Astrocyte of the cerebellum (primary cell): ENCODE measurements around the gene SCP2D1.

Source experiments
- DNase-seq: peaks from one replicate; pipeline ENCODE4 v3.0.0-alpha.2; 2011; ENCODE audit warnings: low read depth
- H3K4me3 ChIP-seq: 2 replicates; pipeline ENCODE4 v1.5.1; 2011; ENCODE audit warnings: mild to moderate bottlenecking, low read depth, low read length, moderate library complexity
- CTCF ChIP-seq: IDR thresholded peaks from 2 replicates; pipeline ENCODE4 v1.5.1; 2012; ENCODE audit warnings: low read length, low read depth, moderate library complexity, mild to moderate bottlenecking; ENCODE audit errors: missing control alignments
- in situ Hi-C: cut with HindIII; loops from 2 replicates; pipeline ENCODE4 v1.10.0; 2017; ENCODE audit warnings: low sequenced_read_pairs

SCP2D1 gene

GRCh38 chr20:18813483-18813882, at the start of gene SCP2D1:
TSS of gene SCP2D1 (plus strand) at chr20:18813783. CDS start at chr20:18813816, 33 bp downstream.
- TF ChIP-seq CTCF, result no peak
- DNase-seq, result no peak
- in situ Hi-C loops, result no loop called here
- no peak within 1 kb of the TSS for H3K4me3 ChIP-seq

- in situ Hi-C loops, result no loop called here
- no peak for TF ChIP-seq CTCF
Measured at GRCh38 chr20:18767676-18768075, 45.9 kb upstream of the SCP2D1 start.

GRCh38 chr20:18773566-18773965, 40.0 kb upstream of the SCP2D1 start:
- H3K4me3 ChIP-seq, result no peak overlapping the region
- in situ Hi-C loops, result no loop called here
- TF ChIP-seq CTCF, result no peak
- no peak for DNase-seq

More at GRCh38 chr20:18767676-18768075, 45.9 kb upstream of the SCP2D1 start:
- H3K4me3 ChIP-seq, result no peak overlapping the region
- DNase-seq, result no peak

- no peak for DNase-seq
- no peak for TF ChIP-seq CTCF
- no peak overlapping the region for H3K4me3 ChIP-seq
- in situ Hi-C loops, result no loop called here
Measured at GRCh38 chr20:18774207-18774606, 39.4 kb upstream of the SCP2D1 start.

GRCh38 chr20:18775633-18776032, 38.0 kb upstream of the SCP2D1 start:
- in situ Hi-C loops, result no loop called here
- DNase-seq, result no peak
- H3K4me3 ChIP-seq, result no peak overlapping the region
- TF ChIP-seq CTCF, result no peak

GRCh38 chr20:18778690-18779392, 34.7 kb upstream of the SCP2D1 start:
- no peak overlapping the region for H3K4me3 ChIP-seq

More at GRCh38 chr20:18778690-18779392, 34.7 kb upstream of the SCP2D1 start:
- in situ Hi-C loops, result no loop called here
- no peak for TF ChIP-seq CTCF
- DNase-seq, result no peak
